GM21381 (cell line): Measurements from ENCODE around the gene HDLBP.
"Not testable (repeated sequence)": the region's sequence is repeated elsewhere in the genome, so short reads cannot be mapped to it uniquely, and the experiment has no call there.

Experiments used
- ATAC-seq: cut with Tn5 transposase; IDR thresholded peaks from one replicate; pipeline ENCODE4 v1.9.1; 2021; ENCODE audit warnings: mild to moderate bottlenecking, moderate library complexity; ENCODE audit not compliant: unreplicated experiment

HDLBP gene

GRCh38 chr2:241197246-241197645, 118.2 kb downstream of the HDLBP start:
- not testable (repeated sequence) for ATAC-seq

- ATAC-seq = no peak
Measured at GRCh38 chr2:241195506-241196130, 119.9 kb downstream of the HDLBP start.

DNA sequence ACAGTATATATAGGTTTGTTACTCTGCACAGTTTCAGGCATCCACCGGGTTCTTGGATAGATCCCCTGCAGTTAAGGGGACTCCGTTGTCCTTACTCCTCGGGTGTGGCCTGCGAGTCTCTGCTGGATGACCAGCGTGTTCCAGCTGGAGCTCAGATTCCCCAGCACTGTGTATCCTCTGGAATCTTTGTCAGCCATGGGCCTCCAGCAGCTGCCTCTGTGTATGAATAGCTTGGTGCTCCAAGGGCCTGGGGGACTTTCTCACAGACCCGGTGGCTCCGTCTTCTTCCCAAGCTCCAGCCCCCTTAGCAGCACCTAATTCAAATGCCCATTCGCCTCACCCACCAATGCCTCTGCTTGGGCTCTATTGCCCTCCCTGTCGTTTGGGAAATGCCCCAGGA, 120.7 kb downstream of the HDLBP start:
- ATAC-seq = no peak

GRCh38 chr2:241193271-241193670, 122.2 kb downstream of the HDLBP start:
- ATAC-seq = no peak

- ATAC-seq = no peak
Measured at GRCh38 chr2:241191081-241191480, 124.4 kb downstream of the HDLBP start.

DNA sequence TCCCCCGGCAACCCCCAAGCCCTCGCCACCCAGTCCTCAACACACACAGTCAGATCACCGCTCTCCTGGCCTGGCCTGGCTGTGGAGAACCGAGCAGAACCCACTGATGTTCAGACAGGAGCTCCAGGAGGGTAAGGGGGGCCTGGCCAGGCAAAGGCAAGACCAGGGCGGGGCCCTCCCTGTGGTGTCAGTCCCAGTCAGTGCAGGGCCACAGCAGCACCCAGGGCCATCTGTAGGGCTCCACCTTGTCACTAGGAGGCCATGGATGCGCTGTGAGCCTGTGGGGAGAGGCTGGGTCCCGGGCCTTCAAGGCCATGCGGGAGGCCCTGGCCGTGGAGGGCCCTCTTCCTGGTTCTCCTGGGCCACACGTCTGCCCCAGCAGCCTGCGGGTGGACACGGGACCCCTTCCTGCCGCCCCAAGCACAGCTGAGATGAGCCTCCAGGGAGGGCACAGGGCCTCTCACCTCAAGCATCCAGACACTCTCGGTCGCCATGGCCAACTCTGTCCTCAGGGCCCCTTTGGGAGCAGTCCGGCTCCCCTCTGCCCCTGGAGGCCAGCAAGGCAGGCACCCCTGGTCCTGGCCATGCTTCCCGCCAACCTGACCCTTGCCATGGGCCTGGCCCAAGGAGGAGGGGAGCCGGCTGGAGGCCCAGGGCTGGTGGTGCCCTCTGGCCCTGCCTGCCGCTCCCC, 125.0 kb downstream of the HDLBP start:
- no peak for ATAC-seq

- ATAC-seq = no peak
Measured at GRCh38 chr2:241189856-241190201, 125.6 kb downstream of the HDLBP start.

GRCh38 chr2:241189093-241189855, 126.2 kb downstream of the HDLBP start:
- no peak for ATAC-seq

DNA sequence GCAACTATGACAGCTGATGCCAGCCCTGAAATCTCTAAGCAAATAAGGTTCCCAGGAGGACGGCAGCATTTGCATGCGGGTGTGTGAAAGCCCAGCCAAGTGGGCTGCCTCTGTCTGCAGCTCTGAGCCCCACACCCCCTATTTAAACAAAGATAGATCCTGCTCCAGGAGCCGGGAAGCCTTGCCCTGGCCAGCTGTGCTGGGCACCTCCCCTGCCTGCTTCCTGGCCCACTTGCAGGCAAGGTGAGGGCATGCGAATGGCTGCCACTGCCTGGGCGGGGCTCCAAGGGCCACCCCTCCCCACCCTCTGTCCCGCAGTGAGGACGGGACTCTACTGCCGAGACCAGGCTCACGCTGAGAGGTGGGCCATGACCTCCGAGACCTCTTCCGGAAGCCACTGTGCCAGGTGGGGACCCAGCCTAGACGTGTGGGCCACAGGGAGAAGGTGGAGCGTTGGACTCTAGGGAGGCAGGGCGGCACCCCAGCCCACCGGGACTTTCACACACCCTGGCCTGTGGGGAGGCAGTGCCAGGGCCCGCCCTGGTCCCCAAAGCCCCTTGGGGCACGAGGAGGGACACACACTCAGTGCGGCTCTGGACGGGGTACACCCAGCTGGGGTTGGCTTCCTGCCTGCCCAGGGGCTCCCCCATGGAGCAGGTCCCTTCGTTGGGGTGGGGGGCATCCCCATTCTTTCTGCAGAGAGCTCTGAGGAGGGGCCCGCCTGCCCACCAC, 126.9 kb downstream of the HDLBP start, which contains the start of gene ANO7:
ANO7 (plus strand) TSS at position 317 of the 732 bp plus-strand sequence. CDS start 1,387 bp downstream, outside the sequence.
- no peak for ATAC-seq

GRCh38 chr2:241187918-241188234, 127.6 kb downstream of the HDLBP start:
- ATAC-seq = no peak

GRCh38 chr2:241187101-241187917, 128.2 kb downstream of the HDLBP start:
- no peak for ATAC-seq

- ATAC-seq = no peak
Measured at GRCh38 chr2:241185961-241186360, 129.5 kb downstream of the HDLBP start.

GRCh38 chr2:241184901-241185300, 130.6 kb downstream of the HDLBP start:
- no peak for ATAC-seq

GRCh38 chr2:241183221-241183620, 132.3 kb downstream of the HDLBP start:
- no peak for ATAC-seq

DNA sequence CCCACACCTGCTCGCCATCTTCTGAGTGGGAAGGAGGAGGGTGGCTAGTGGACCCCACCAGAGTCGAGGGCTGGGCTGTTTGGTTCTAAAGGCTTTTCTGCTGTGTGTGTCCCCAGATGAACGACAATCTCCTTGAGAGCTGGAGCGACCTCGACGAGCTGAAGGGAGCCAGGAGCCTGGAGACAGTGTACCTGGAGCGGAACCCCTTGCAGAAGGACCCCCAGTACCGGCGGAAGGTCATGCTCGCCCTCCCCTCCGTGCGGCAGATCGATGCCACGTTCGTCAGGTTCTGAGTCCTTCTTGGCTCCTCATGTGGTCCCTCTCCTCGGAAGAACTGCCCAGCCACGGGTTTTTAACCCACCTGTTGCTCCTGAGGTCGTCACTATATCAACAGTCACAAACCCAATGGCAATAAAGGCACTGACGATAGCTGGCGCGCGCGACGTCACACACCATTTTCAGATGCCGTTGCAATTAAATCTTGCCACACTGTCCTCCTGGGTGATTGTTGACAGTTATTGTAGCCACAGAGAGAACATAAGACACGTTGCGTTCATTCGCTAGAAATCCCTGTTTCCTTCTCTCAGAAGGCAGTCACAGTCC, 132.8 kb downstream of the HDLBP start:
- no peak for ATAC-seq

DNA sequence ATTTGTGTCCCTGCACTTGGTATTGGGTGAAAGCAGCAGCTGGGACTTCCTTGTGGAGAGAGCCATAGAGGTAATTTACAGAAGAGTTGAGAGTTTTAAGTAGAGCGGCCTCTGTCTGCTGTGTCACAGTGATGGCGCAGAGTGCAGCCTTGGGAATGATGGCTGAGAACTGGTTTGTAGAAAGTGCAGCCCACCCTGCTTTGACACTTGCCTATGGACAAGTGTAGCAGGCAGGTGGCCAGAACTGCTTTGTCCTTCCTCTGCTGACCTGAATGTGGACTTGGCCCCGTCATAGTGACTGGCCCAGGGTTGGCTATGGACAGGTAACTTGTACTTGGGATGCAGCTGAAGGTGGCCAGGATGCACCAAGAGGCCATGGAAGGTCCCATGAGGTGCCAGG, 133.3 kb downstream of the HDLBP start:
- no peak for ATAC-seq

DNA sequence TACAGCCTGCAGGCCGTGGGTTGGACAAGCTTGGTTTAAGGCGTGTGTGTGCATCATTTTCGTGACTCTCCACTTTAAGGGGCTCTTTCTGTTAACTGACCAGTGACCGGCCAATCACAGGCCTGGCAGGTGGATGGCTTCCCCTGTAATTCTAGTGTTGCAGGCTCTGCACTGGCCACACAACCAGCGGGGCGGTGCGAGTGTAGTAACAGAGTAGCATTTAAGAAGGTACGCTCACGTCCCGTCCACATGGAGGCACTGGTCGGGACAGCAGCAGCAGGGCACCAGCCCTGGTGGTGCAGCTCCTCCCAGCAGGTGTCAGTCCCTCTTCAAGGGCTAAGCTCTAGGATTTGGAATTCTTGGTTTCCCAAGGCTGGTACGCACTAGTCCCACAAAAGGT, 135.0 kb downstream of the HDLBP start:
- ATAC-seq = no peak

DNA sequence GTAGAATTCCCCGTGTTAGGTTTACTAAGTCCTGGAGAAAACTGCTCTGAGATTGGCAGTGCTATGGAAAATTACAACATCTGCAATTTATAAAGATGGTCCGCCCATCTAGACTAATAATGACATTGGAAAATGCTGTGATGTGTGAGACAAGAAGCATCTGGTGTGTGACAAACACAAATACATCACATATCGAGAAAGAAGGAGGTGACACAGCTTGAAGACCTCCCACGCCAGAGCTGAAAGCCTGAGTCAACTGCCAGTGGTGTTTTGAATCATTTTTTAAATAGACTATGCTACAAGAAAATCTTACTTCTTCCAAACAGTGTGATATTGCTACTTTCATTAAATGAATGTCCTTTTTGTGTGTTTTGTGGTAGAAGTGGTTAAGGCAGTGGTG, 135.6 kb downstream of the HDLBP start:
- no peak for ATAC-seq

DNA sequence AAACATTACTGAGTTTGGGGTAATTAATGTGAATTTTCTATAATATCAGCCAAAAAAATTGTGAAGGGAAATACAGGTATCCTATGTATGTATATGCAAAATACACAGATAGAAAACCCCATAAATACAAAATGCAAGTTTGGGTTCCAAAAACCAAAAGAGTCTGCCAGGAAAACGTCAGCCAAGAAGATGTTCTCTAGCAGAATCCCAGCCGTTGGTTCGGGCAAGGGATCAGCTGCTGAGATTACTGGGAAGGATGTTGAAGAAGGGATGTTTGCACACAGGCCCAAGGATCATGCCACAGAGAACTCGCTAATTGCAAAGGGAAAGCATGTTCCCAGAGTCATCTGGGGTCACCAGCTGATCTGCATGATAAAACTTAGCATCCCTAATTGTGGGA, 136.5 kb downstream of the HDLBP start:
- ATAC-seq = no peak
